Measurements from ENCODE around the gene TSC2. TPM values are rescaled to one million over a fixed set of nuclear protein-coding genes. Genes with fewer than 3 reads are reported as not detected.
"Not testable (repeated sequence)": the region's sequence is repeated elsewhere in the genome, so short reads cannot be mapped to it uniquely, and the experiment has no call there.

The TSC2 gene
- total RNA-seq, 1 donor from 2014 or later, result 83.0 TPM

DNA sequence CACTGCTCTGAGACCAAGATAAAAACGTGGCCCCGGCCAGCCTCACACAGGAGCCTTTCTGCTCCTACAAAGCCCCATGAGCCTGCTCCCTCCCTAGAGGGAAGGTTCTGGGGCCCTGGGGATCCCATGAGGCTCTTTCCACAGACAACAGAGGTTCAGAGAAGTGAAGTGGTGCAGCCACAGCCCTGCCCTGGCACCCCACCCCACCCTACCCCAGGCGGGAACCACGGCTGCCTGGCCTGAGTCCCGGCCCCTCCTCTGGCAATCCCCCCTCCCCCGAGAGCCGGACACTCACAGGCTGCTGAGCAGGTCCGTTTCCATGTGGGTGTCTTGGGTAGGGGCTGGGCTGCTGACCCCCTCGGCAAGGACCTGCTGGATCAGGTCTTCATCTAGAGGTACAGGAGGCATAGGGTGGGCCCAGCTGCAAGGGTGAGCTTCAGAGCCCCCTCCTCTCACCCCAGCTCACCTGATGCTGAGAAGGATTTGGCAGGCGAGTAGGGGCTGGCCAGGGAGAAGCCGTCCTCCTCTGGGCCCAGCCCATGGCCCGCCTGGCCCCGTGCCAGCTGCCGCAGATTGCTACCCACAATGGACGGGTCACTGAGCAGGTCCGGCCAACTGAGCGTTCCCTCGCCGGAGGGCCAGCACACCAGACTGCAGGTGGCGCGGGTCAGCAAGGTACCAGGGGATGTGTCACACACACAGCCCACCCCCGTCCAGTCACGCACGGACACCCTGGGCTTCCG is 49.2 kb downstream of the TSC2 start:
- no peak for DNase-seq (ENCODE audit: extremely low read depth, low read depth, low spot score)

DNA sequence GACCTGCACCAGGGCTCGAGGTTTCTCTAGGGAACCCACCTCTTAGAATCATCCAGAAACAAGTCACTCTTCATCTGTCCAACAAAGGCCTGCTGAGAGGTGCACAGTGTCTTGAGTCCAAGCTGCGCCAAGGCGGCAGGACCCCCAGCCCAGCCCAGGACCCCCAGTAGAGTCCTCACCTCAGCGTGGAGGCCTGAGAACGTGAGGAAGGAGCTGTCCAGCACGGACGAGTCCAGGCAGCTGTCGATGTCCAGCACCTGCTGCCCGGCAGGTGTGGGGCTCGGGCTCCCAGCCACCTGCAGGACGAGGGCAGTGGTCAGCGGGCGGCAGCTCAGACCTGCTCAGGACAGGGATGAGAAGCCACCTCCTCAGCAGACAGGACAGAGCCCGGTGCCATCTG is 49.9 kb downstream of the TSC2 start:
- DNase-seq (ENCODE audit: extremely low read depth, low read depth, low spot score), result not testable (repeated sequence)

DNA sequence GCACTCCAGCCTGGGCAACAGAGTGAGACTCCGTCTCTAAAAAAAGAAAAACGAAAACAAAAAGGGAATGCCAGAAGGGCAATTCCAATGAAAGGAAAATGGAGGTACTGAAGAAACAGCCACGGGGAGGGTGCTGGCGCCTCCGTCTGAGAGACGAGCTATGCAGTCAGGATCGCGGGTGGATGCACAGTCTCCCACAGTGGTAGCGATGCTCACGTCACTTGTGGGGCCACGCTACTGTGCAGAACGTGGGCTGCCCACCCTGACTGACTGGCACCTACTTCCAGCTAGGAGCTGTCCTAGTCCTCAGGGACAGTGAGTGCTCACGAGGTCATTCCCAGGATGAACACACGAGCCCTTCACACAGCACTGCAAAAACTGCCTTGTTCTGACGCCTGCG is 53.8 kb downstream of the TSC2 start:
- not testable (repeated sequence) for DNase-seq (ENCODE audit: extremely low read depth, low read depth, low spot score)

DNA sequence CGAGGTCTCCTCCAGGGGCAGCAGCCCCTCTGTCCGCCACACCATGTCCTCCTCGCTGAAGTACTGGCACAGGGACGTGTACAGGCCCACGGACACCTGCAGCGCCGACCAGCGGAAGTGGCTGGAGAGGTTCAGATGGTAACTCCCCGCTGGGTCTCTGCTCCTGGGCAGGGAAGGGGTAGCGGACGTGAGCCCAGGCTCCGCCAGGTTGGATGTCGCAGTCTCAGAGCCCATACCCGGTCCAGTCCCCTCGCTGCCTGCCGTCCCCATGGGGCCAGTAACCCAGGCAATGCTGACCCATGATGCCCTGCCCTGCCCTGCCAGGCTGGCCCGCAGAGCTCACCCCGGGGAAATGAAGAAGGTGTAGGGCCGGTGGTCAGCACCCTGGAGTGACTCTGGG is 54.7 kb downstream of the TSC2 start:
- DNase-seq (ENCODE audit: extremely low read depth, low read depth, low spot score), result no peak

DNA sequence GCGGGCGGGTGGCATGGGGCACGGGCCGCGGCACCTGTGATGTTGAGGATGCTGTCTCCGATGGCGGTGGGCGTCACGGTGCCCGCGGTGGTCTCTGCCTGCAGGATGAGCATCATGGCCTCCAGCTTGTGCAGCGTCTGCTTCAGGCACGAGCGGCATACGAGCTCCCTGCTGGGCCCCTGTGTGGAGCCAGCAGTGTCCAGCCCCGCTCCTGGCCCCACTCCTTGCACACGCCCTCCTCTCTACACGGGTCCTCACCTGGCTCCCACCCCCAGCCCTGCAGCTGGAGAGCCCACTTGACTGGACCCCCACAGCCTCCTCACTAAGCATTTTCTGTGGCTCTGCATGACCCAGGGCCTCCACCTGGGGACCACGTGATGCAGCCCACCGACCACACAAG is 56.7 kb downstream of the TSC2 start:
- not testable (repeated sequence) for DNase-seq (ENCODE audit: extremely low read depth, low read depth, low spot score)

DNA sequence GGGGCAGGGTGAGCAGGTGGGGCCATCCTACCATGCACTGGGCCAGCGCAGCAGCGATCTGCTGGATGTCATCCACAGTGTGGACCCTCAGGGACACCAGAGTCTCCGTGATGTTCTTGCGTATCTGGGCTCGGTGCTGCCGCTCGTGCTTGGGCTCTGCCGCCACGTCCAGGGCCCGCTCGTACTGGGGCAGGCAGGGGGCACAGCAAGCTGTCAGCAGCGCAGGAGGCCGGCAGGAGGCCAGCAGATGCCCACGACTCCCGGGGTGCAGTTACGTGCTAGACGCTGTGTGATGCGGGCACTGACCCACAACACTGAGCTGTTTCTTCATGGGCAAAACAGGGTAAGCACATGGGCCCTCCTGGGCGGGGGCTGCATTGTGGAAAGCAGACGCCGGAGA is 57.5 kb downstream of the TSC2 start:
- not testable (repeated sequence) for DNase-seq (ENCODE audit: extremely low read depth, low read depth, low spot score)

DNA sequence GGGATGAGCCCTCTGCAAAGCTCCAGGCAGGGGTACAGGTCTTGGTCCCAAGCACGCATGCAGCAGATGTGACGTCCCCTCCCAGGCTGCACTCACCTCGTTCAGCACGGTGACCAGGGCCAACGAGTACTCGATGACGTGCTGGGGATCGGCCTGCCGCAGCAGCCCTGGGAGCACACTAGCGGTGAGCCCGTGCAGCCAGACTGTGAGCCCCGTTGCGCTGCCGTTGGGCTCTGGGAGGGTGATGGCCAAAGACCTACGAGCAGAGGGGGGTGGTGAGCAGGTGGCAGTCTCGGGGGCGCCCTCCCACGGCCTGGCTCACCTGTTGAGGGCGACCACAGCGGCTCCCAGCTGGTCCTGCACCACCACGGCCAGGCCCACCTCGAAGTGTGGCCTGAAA is 58.0 kb downstream of the TSC2 start:
- DNase-seq (ENCODE audit: extremely low read depth, low read depth, low spot score), result not testable (repeated sequence)

DNA sequence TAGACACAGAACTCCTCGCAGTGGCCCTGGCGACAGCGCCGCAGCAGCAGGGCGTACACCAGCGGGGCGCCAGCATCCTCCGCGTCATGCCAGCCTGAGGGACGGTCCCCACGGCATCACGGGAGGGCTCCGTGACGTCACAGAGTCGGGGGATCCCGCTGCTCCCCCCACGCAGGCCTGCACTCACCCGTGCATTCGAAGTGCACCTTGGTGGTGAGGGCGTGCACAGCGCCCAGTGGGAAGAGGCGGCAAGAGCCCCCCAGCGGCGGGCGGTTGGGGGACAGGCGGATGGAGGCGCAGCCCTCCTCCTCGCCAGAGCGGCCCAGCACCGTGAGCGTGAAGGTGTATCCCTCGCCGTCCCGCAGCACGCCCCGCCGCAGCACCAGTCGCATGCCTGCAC is 58.4 kb downstream of the TSC2 start:
- not testable (repeated sequence) for DNase-seq (ENCODE audit: extremely low read depth, low read depth, low spot score)

DNA sequence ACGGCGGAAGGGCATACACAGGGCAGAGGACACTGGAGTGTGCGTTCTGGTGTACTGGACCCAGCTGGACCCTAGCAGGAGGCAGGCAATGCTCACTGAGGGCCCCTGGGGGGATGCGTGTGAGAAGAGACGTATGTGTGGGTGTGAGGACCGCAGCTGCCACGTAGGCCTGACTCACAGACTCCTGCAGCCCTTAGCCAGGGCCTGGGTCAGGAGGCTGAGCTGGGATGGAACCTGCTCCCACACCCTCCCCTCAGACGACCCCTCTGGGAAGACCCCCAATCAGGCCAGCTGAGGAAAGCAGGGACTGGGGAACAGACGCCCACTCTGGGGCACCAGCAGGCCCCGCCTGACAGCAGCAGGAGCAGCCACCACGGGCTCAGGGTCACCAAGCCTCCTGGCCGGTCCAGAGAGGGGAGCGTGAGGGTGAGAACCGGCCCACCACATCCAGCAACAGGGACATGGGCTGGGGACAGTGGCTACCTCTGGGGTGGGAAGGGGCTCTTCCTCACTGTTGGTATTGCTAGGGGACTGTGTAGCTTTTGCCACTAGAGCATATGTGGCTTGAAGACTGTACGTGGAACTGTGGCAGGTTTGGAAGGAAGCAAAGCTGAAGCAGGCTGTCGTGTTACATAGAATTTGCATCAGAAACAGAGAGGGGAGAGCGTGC is 59.5 kb downstream of the TSC2 start:
- DNase-seq (ENCODE audit: extremely low read depth, low read depth, low spot score), result not testable (repeated sequence)

DNA sequence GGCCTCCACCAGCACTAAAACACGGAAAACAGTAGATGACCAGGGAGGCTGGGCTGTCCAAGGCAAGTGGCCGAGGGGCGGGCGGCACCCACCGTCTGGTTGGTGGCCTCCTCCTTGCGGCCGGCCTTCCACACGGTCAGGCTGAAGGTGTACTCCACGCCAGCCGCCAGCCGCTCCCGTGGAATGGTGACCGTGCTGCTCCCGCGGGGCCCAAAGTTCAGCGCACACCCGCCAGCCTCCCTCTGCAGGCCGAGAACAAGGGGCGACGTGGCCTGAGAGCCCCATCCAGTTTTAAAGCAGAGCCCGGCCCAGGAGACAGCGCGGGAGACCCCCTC is 60.0 kb downstream of the TSC2 start:
- DNase-seq (ENCODE audit: extremely low read depth, low read depth, low spot score), result not testable (repeated sequence)

DNA sequence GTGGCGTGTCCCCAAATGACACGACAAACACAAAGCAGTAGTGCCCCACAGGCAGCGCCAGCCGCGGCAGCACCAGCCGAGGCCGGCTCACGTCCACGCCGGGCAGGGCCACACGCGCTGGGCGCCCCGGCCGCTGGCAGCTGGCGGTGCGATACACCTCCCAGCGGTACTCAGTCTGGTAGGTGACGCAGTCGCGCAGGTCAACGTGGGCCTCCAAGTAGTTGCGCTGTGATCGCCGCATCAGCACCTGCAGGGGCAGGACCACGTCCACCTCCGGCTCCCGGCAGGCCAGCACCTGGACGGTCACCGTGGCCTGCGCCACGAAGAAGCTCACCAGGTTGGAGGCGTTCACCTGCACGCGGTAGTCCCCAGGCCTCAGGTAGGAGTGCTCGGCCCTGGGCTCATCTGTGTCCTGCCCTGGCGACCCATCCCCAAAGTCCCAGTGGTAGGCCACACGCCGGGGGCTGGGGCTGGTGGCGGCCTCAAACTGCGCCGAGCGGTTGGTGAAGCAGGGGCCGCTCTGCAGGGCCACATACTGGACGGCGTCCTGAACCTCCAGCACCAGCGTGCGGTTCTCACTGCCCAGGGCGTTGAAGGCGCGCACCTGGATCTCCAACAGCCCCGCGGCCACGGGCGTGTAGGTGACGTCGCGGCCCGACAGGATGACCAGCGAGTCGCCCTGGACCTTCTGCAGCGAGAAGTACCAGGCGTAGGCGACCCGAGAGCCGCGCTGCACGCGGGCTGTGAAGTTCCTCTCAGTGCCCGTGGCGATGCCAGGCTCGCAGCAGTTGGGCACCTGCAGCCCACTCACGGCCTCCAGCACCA is 60.9 kb downstream of the TSC2 start:
- DNase-seq (ENCODE audit: extremely low read depth, low read depth, low spot score), result not testable (repeated sequence)

DNA sequence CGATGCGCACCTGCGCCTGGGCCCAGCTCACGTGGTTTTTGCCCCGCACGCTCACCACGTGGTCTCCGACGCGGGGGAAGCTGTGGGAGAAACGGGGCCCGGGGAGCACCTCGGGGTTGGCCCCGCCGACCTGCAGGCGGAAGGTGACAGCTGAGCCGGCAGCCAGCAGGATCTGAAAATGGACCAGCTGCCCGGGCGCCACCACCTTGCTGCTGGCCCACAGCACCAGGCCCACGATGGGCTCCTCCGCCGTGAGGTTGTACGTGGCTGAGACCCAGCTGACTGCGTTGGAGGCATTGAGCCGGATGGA is 61.4 kb downstream of the TSC2 start:
- not testable (repeated sequence) for DNase-seq (ENCODE audit: extremely low read depth, low read depth, low spot score)

DNA sequence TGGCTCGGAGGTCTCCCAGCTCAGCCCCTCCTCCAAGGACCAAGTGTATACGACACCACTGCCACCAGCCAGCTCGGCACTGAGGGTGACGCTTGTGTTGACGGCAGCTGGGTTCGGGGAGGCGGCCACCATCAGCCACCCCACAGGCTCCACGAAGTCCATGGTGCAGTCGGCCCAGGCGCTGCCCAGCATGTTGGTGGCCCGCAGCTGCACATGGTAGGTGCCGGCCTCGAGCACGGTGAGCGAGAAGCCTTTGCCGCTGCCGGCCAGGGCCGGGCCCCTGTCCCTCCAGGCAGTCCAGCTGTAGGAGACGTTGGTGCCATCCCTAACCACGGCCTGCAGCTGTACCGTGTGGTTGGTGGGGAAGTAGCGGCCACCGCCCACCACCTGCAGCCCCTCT is 62.1 kb downstream of the TSC2 start:
- not testable (repeated sequence) for DNase-seq (ENCODE audit: extremely low read depth, low read depth, low spot score)

DNA sequence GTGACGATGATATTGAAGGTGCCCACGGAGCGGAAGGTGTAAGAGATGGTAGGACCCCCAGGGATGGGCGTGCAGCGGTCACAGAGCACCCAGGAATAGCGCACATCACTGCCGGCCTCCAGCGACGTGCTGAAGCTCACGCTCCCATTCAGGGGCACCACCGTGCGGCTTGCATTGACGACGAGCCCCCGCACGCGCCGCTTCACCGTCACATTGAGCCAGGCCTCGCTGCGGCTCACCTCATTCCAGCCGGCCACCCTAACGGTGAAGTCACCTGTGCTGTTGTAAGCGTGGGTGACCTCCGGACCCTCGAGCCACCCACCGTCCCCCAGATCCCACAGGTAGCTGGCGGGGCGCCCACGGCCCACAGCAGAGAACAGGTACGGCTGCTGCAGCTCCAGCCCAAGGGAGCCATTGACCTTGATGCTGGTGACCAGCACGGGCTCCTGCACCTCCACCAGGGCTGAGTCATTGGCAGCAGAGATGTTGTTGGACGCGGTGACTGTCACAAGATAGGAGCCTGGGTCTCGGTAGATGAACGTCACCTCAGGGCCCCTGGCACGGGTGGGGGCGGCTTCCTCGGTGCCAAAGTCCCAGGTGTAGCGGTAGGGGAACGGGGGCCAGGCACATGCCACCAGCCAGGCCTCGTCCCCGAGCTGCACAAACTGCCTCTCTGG is 62.7 kb downstream of the TSC2 start:
- not testable (repeated sequence) for DNase-seq (ENCODE audit: extremely low read depth, low read depth, low spot score)

DNA sequence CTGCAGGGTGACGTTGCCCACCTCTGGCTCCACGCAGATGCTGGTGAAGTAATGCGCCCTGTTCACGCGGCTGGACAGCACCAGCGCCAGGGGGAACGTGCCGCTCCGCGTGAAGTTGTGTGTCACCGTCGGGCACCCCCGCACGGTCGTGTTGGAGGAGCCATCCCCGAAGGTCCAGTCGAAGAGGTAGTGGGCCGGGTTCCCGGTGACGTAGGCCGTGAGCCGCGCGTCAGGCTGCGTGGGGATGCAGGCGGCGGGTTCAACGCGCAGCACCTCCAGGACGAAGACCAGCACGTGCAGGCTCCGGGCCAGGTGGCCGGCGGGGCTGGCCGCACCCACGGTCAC is 63.2 kb downstream of the TSC2 start:
- DNase-seq (ENCODE audit: extremely low read depth, low read depth, low spot score), result not testable (repeated sequence)

DNA sequence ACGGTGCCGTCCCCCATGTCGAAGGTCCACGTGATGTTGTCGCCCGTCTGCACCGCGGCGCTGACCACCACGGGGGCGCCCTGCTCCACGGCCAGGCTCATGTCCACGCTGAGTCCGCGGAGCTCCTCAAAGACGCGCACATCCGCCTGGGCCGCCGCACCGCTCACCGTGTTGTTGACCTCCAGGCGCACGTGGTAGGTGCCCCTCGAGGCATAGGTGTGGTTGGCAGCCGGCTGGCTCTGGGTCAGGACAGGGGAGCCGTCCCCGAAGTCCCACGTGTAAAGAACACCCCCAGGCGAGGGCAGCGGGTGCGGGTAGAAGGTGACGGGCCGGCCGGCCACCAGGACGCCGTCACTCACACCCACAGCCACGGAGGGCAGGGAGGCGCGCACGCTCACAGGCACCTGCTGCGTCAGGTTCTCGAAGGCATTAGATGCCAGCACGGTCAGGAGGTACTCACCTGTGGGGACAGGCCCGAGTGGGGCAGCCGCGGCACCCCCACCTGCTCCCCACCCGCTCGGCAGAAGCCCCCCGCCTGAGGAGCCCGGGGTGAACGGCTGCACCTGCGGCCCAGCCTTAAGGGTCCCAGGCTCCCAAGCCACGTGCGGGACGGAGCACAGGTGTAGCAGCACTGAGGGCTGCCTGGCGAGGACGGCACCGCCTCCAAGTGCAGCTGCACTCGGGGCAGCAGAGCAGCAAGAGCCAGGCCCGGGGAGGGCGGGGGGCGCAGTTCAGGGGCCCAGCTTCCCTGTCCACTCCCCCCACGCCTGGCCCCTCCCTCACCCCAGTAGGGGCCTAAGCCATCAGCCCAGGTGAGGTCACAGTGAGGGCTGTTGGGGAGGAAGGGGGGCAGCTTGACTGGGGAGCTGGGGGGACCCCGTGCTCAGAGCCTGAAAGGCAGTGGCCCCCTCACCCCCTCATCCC is 63.9 kb downstream of the TSC2 start:
- DNase-seq (ENCODE audit: extremely low read depth, low read depth, low spot score), result not testable (repeated sequence)

DNA sequence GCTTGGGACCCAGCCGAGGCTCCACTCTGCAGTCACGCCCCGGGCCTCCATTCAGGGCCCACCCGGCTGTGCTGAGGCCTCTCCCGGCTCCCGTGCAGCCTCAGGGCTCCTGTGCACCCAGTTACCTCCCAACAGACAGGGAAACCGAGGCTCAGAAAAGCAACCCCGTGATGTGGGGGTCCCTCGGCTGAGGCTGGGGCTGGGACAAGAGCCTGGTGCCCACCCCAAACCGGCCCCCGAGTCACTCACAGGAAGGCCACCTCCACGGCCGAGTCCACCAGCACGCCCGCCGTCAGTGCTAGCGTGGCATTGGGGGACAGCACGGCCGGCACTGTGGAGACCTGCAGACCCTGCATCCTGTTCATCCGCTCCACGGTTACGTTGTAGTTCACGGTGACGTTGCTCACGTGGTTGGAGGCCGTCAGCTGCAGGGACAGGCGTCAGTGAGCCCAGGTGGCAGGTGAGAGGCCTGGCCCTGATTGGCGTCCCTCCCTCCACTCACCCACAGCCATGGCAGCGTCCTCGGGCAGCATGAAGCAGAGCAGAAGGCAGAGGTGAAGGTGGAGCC is 64.8 kb downstream of the TSC2 start:
- DNase-seq (ENCODE audit: extremely low read depth, low read depth, low spot score), result not testable (repeated sequence)

DNA sequence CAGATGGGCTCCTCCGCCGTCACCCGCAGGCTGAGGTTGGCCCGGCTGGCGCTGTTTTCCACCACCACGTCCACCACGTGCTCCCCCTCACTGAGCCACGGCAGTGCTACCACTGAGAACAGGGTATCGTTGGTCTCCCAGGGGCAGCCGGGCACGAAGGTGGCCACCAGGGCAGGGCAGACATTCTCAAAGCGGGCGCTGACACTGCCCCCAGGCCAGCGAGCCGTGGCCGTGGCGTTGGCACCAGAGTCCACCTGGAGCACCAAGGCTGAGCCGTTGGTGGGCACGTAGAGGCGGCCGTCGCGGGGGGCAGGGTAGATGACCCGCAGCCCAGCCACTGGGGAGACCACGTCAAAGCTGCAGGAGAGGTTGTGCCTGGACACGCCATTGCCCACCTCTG is 66.4 kb downstream of the TSC2 start:
- not testable (repeated sequence) for DNase-seq (ENCODE audit: extremely low read depth, low read depth, low spot score)

DNA sequence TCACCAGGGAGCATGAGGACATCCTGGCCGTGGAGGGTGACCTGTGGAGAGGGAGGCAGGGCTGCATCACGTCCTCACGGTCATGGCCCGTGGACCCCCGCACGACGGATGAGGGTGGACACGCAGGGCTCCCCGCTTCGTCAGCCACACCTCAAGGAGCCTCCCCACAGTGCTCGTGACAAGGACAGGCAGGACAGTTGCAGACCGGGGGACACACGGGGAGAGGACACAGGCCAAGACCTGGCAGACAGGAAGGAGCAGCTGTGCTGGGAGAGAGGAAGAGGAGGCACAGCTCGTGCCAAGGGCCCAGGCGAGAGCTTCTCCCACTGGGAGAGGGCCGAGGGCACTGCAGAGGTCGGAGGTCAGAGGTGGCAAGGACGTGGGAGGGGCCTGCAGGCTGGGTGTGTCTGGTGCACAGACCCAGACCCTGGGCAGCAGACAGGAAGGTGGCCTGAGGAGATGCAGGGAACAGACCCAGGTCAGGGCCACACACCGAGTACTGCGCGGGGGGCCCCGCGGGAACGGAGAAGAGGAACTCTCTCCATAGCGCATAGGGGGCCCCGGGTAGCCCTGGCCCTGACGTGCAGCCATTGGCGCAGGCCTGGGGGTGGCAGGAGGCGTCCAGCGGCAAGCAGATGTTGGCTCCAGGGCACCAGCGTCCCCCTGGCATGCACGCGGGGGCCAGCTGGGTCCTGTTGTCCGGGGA is 67.3 kb downstream of the TSC2 start:
- DNase-seq (ENCODE audit: extremely low read depth, low read depth, low spot score), result not testable (repeated sequence)

Data from glomerular endothelial cell (primary cell).